Activated T-helper 9 cell treated with anti-CD3 and anti-CD28 coated beads, Interleukin-2, amount 50 U/mL, for 16 hours (primary cell): ENCODE measurements around the gene YJEFN3.

Source experiments
- DNase-seq: peaks from one replicate; pipeline ENCODE4 v3.0.0-alpha.2; 2020; ENCODE audit warnings: low read depth

YJEFN3 gene

GRCh38 chr19:19554074-19555023 is 25.6 kb downstream of the YJEFN3 start:
- peak; percentile 47 for DNase-seq

DNA sequence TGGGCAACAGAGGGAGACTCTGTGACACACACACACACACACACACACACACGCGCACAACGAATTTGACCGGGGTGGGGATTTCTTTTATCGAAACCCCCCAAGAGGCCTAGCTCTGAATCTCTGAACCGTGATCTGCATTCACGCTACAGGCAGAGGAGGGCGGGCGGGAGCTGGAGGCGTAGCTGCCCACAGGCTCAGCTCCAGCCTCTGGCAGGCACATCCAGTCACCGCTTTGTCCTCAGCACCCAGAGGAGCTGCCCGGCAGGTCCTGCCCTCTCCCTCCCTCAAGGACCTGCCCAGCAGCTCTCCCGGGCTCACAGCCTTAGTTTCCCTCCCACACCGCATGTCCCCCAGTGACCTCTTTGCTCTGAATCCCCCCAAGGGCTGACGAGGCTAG is 29.3 kb downstream of the YJEFN3 start:
- DNase-seq: no peak

DNA sequence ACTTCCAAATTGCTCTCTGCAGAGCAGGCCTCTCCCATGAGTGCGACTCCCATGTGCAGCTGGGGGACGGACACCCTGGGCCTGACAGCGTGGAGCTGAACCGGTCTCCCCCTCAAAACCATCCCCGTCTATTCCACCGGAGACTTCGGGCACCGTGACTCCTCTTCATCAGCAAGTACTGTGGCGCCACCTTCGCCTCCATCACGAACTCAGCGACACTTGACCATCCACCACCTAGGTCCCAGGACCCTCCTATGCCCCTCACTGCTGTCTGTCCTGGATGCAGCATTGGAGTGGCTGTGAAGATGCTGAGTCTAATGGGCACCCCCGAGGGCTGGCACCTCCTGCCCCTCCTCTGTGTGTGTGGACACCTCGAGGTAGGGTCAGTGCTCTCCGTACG is 29.9 kb downstream of the YJEFN3 start:
- DNase-seq: no peak

DNA sequence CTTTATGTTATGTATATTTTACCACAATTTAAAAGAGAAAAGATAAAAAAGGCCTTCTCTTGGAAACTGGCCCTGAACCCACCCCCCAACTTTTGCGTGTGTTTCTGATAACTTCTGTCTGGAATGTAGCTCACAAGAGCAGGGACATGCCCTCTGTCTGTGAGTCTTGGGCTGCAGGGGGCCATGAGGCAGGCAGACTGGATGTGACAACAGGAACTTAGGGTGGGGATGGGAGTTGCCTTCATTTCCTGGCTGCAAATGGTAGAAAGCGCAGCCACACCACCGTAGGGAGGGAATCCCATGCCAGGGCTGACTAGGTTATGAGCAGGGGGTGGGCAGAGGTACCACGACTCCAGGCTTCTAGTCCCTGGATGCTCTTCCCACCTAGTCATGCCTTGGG is 31.2 kb downstream of the YJEFN3 start:
- DNase-seq: no peak

DNA sequence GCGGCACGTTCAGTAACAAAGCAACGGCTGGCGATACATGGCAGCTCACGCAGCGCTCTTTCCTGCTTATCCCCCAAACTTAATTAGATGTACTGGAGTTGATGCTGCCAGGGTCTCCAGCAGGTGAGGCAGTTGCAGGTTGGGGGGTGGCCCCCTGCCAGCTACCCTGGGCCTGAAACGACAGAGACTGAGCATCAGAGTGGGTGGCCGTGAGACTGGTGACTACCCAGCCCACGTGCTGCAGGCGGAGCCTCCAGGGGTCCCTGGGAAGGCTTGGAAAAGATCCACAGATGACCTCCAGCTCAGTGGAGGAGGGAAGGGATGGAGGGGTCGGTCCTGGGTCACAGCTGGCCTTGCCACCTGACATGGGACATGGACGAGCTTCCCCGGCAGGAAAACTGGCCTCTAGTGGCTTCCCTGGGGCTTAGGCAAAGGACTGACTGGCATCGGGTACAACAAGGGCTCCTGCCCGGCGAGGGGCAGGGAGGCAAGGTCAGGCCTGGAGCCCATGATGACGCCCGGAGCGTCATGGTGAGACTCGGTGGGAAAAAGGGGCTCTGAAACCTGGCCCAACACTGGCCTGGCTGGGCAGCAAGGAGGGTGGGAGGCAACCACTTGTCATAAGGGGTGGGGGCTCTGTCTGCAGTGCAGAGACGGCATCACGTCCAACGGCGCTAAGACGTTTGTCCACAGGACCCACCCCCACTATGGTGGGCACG is 33.4 kb downstream of the YJEFN3 start:
- no peak for DNase-seq

- no peak for DNase-seq
Measured at GRCh38 chr19:19562665-19563347, 34.1 kb downstream of the YJEFN3 start.

- DNase-seq: no peak
Measured at GRCh38 chr19:19563348-19563848, 34.7 kb downstream of the YJEFN3 start.

DNA sequence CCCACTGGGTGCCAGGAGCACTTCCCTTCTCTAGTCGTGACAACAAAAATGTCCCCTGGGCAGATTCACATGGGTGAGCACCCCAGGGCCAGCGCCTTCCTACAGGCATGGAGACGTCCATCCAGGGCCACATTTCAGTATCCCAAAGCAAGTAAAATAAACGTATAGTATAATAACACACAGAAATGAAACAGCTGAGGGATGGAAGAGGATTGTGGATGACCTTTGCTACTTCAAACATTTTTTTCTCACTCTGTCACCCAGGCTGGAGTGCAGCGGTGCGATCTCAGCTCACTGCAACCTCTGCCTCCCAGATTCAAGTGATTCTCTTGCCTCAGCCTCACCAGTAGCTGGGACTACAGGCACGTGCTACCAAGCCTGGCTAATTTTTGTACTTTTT is 37.6 kb downstream of the YJEFN3 start:
- no peak for DNase-seq

DNA sequence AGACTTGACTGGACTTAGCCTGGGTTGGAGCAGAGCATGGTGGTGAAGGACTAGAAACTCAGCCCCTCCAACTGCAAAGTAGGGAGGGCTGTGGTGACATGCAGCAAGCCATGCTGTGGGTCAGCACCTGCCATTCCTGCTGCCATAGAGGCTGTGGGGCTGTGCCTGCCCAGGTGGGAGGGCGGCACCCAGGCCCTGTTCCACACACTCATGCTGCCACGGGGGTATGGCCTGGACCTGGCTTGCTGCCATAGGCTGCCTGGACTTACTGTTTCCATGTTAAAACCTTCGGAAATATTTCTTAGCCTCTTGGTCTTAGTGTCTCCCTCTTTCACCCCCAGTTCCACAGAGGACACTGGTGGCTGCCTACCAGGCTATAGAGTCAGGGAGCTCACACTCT is 38.7 kb downstream of the YJEFN3 start:
- DNase-seq: no peak

DNA sequence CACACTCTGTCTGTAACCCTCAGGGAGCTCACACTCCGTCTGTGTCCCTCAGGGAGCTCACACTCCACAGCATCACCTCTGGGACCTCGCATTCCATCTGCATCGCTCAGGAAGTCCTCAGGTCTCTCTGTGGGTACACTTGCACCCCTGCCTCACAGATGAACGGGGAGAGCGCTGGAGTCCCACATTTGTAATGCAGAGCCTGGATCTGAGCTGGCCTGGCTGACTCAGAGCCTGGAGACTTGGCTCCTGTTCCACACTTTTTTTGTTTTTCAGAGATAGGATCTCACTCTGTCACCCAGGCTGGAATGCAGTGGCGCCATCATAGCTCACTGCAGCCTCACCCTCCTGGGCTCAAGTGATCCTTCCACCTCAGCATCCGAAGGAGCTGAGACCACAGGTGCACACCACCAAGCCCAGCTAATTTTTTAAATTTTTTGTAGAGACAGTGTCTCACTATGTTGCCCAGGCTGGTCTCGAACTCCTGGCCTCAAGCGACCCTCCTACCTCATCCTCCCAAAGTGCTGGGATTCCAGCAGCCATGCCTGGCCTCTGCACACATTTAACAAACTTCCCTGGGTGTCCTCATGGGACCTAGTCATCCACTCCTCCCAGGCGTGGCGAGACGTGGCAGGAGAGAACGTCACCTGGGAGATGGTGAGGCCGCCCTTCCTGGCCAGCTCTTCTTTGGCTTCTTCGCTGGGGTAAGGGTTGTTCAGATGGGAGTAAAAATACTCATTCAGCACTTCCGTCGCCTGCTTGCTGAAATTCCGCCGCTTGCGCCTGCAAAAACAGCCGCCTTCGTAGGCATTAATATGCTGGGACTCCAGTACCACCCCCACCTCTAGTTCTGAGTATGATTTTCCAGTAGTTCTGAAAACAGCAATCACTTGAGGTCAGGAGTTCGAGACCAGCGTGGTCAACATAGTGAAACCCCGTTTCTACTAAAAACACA is 40.4 kb downstream of the YJEFN3 start:
- no peak for DNase-seq

DNA sequence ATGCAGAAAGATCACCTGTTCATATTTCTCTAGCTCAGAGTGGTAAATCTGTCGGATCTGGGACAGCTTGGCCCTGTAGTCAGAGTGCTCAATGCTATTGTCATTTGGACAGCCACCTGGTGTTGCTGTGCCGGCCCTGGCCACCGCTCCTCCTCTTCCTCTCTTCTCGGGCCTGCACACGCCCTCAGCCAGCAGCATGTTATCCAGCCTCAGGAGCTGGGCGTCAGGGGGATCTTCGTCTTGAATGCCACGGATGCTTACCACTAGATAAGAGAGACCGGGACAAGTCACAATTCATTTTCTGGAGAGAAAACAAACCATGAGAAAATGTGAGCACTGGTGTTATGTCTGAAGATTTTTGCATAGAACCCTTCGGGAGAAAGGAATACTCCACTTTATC is 41.9 kb downstream of the YJEFN3 start:
- DNase-seq: no peak

DNA sequence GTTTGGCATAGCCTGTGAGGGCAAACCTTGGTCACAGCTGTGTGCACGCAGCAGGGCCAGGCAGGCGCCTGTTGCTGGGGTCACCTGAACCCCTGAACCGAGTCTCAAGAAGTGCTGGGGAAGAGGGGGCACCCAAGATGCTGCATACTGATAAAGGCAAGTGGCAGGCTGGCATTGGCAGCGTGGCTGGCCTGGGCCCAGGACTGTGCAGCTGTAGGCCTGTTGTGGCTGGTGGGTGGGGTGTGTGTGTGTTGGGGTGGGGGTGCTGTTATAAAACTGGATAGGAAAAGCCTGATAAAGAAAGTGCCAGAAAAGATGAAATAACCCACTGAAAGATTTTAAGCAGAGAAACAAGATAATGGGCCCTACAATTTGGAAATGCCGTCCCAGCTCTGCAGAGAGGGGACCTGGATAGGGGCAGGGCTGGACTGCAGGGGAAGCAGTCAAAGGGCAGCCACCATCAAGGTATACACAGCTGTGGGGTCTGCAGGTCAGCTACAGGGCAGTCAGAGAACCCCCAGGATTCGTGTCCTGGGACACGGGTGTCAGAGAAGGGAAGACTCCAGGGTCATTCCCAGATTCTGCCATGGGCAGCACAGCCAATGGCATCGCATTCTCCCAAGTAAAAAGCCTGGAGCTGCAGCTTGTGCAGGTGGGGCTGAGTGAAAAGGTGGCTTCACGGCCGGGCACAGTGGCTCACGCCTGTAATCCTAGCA is 42.5 kb downstream of the YJEFN3 start:
- no peak for DNase-seq

DNA sequence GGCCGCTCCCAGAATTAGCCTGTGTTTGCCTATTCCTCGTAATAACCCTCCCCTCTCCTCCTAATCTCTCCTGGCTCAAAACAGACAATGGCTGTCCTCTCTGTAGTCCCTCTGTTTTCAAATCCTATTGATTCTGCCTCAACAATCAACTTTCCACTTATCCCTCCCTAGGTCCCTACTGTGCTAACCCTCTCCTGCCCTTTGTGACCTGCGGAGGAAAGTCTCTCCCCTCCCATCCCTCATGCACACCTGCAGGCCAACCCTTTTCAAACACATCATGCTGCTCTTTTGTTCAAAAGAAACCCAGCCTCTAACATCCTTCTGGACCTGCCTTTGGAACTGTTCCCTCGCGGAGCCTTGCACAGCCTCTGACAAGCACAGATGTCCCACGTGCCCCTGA is 46.7 kb downstream of the YJEFN3 start:
- no peak for DNase-seq

DNA sequence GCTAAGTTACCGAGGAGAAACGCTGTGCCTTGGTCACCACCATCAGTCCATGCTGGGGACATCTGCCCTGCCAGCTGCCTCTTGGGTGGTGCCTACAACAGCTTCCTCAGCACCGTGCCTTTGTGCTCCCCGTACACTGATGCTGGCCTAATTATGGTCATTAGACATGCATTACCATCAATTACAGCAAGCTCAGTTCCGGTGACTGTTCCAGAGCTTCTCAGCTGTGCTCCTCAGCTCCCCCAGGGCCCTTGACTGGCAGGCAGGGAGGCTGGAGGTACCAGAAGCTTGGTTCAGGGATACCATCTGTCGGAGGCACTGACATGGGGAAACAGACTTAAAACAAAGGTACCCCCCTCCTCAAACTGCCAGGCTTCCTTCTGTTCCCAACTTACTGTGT is 49.5 kb downstream of the YJEFN3 start:
- DNase-seq: no peak

DNA sequence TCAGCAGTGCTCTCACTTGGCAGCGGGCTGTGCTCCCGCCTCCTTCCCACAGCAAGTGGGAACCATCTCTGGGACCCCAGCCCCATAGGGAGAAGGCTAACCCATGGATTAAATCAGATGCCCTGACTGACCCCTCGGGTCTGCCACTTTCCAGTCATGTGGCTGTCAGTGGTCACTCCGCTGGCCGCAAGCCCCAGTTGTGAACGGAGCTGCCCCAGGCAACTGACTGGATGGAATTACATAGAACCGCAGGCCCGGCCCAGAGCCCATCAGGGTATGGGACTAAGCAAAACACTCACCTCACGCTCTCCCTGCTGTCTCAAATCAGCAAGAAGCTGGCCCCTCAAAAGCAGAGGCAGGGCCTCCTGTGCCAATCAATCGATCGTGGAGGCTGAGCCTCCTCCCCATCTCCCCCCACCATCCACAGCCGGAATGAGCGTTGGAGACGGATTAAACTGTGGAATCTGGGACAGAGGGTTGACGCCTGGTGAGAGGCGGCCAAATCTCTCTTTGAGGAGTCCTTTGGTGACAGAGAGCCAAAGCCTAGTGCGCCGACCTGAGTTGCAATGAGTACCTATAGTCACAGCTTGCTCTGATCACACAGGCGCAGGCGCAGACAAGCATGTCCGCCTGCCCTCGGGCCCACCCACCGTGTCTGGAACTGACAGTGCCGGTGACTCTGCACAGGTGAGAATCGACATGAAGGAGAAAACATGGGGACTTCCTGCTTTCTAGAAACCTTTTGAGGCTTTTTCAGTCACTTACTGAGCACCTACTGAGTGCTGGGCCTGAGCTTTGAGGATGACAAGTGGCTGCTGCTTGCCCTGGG is 51.0 kb downstream of the YJEFN3 start:
- DNase-seq: no peak

DNA sequence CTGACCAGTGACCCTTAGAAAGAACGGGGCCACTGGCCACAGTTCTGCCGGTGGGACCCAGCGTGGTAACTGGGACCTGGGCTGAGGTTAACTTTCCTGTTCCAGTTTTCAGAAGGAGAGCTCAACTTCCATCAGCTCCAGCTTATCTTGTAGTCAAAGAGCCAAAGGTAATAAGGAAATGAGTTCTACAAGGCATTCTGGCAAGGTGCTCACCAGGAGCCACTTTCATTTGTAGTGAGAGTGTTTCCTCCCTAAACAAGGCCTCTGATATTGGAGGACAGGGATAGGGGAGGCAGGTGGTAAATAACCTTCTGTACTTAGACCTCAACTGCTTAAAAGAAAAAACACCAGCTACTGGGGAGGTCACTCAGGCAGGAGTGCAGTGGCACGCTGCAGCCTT is 51.7 kb downstream of the YJEFN3 start:
- DNase-seq: no peak

- no peak for DNase-seq
Measured at GRCh38 chr19:19581391-19581790, 52.7 kb downstream of the YJEFN3 start.

DNA sequence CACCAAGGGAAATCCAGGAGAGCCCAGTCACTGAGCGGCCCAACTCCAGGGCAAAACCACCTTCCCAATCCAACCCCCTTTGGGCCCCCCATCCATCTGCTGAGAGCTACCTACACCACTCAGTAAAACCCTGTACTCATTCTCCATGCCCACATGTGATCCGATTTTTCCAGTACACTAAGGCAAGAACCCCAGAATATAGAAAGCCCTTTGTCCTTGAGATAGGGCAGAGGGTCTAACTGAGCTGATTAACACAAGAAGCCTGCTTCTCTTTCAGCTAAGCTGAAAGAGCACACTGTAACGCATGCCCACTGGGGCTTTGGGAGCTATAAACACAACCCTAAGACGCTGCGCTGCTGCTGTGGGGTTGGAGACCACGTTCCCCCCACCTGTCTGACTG is 53.8 kb downstream of the YJEFN3 start:
- no peak for DNase-seq

- DNase-seq: no peak
Measured at GRCh38 chr19:19584356-19584755, 55.6 kb downstream of the YJEFN3 start.
